Stomach (tissue), 9 donors: Measurements from ENCODE around the gene GABBR2. TPM values are rescaled to one million over a fixed set of nuclear protein-coding genes. Genes with fewer than 3 reads are reported as not detected.
"Not testable (repeated sequence)": the region's sequence is repeated elsewhere in the genome, so short reads cannot be mapped to it uniquely, and the experiment has no call there.

Experiments used
- DNase-seq, 2 donors: peaks; one replicate each; pipeline versions ENCODE4 v3.0.0 to v3.0.0-alpha.2; 2013 to 2019
- H3K27ac ChIP-seq, 5 donors: fragments of 200-600 bp in 4 of 5; sonication (generic) in 4 of 5; one replicate each; pipeline ENCODE4 v1.5.1; 2013 to 2019; ENCODE audit warnings: mild to moderate bottlenecking in 1 of 5, moderate library complexity in 1 of 5
- H3K27me3 ChIP-seq, 3 donors: fragments of 200-600 bp; sonication (generic); one replicate each; pipeline ENCODE4 v1.5.1; 2017 to 2019; ENCODE audit warnings: mixed run types in 1 of 3
- H3K36me3 ChIP-seq, 4 donors: fragments of 200-600 bp; sonication (generic); 1 replicate in 3 of 4; 2 replicates in 1 of 4; pipeline ENCODE4 v1.5.1; 2016 to 2019
- H3K4me1 ChIP-seq, 4 donors: fragments of 200-600 bp; sonication (generic); one replicate each; pipeline ENCODE4 v1.5.1; 2016 to 2019
- H3K4me3 ChIP-seq, 4 donors: fragments of 200-600 bp; sonication (generic) in 3 of 4; one replicate each; pipeline ENCODE4 v1.5.1; 2016 to 2019; ENCODE audit warnings: mild to moderate bottlenecking in 1 of 4
- H3K9me3 ChIP-seq, 4 donors: fragments of 200-600 bp; sonication (generic); one replicate each; pipeline ENCODE4 v1.5.1; 2016 to 2019
- CTCF ChIP-seq, 7 experiments: fragments of 450-650 bp in 4 of 7; fragments of 200-600 bp in 3 of 7; sonication (generic) in 3 of 7; IDR thresholded peaks; one replicate each; pipeline ENCODE4 v1.5.1; 2016 to 2019; ENCODE audit warnings: antibody characterized with exemption in 7 of 7, control low read depth in 2 of 7, mild to moderate bottlenecking in 1 of 7
- EP300 ChIP-seq: sonication (generic); formaldehyde crosslinking; IDR thresholded peaks from one replicate; pipeline ENCODE4 v1.6.1; 2017; ENCODE audit warnings: antibody characterized with exemption
- POLR2A ChIP-seq, 4 donors: fragments of 450-650 bp; IDR thresholded peaks; one replicate each; pipeline ENCODE4 v1.6.1; 2016; ENCODE audit warnings: antibody characterized with exemption in 4 of 4, control low read depth in 2 of 4, mild to moderate bottlenecking in 1 of 4, moderate library complexity in 1 of 4
- POLR2AphosphoS5 ChIP-seq, 3 donors: sonication (generic); formaldehyde crosslinking; IDR thresholded peaks; one replicate each; pipeline ENCODE4 v1.6.1; 2016; ENCODE audit warnings: antibody characterized with exemption in 3 of 3
- WGBS, 5 donors: extraction: QIAGEN DNeasy Blood & Tissue Kit in 3 of 5; methylation state at CpG; one replicate each; pipeline versions ENCODE4 v1.1.5 to v1.1.7; 2013 to 2018; 5-methylcytosine and 5-hydroxymethylcytosine counted together
- intact Hi-C: fragments of 100-400 bp; cut with DNase I; formaldehyde crosslinking; loops from one replicate; pipeline ENCODE4 v1.15.1; 2023; ENCODE audit warnings: low total_unique reads
- polyA plus RNA-seq, 3 donors: library from polyadenylated mRNA; stranded (reverse); fragments of 200-250 nt; gene quantifications; one replicate each; pipeline ENCODE4 v1.2.3, GENCODE V29; 2013
- total RNA-seq, 5 donors: library from RNA; depleted of rRNA; stranded (reverse); fragments of >200 nt; gene quantifications; one replicate each; pipeline versions ENCODE4 v1.1.0 to v1.2.3, GENCODE V29; 2014 to 2016
- donor health status: healthy with polysubstance abuse.
- donor health status: Bipolar disorder and iron deficiency.
- donor health status: healthy.

The GABBR2 gene
- total and polyA plus RNA-seq, 8 donors = 0.06 to 0.55 (median 0.08) TPM; not detected in 5

GRCh38 chr9:98657897-98658296 is 50.8 kb downstream of the GABBR2 start:
- Histone ChIP-seq H3K36me3 (no peaks in the 10 kb centered on the region), H3K4me3 (no peak overlapping the region), H3K9me3 (no peaks in the 10 kb centered on the region), H3K27me3 (no peaks in the 10 kb centered on the region), H3K4me1 (no peaks in the 10 kb centered on the region), H3K27ac (no peak overlapping the region)
- 65 to 78% (median 73%) methylated on average over 4 of the region's 4 CpGs for WGBS, 5 donors
- no peak for DNase-seq
- TF ChIP-seq EP300 (no peak), POLR2A (IDR thresholded peaks at IDR 0.05) (no peak), CTCF (IDR thresholded peaks at IDR 0.05) (no peak), POLR2AphosphoS5 (IDR thresholded peaks at IDR 0.05) (peak in 1 of 3 donors; percentile 7)
- intact Hi-C loops = no loop called here

- no peak for TF ChIP-seq POLR2A (IDR thresholded peaks at IDR 0.05)
- TF ChIP-seq CTCF (IDR thresholded peaks at IDR 0.05) = no peak
- no peak for TF ChIP-seq POLR2AphosphoS5 (IDR thresholded peaks at IDR 0.05)
- no peak for TF ChIP-seq EP300
- Histone ChIP-seq H3K4me1 (no peaks in the 10 kb centered on the region), H3K27me3 (peaks cover 0 to 7% (median 0%) of the 10 kb centered on the region in 3 donors), H3K27ac (no peak overlapping the region), H3K4me3 (no peak overlapping the region), H3K36me3 (no peaks in the 10 kb centered on the region), H3K9me3 (no peaks in the 10 kb centered on the region)
- DNase-seq = no peak
- intact Hi-C loops = no loop called here
- WGBS, 5 donors = 58 to 91% (median 81%) methylated on average over 2 of the region's 2 CpGs
These were observed 52.2 kb downstream of the GABBR2 start for GRCh38 chr9:98656511-98656910.

- H3K9me3 ChIP-seq, H3K27ac ChIP-seq, H3K4me3 ChIP-seq, H3K4me1 ChIP-seq, intact Hi-C loops, H3K27me3 ChIP-seq, DNase-seq, H3K36me3 ChIP-seq: not testable (repeated sequence)
- 56 to 91% (median 78%) methylated on average over 1 to 3 of the region's 3 CpGs for WGBS, 5 donors
These were observed 53.3 kb downstream of the GABBR2 start for GRCh38 chr9:98655428-98655827.

DNA sequence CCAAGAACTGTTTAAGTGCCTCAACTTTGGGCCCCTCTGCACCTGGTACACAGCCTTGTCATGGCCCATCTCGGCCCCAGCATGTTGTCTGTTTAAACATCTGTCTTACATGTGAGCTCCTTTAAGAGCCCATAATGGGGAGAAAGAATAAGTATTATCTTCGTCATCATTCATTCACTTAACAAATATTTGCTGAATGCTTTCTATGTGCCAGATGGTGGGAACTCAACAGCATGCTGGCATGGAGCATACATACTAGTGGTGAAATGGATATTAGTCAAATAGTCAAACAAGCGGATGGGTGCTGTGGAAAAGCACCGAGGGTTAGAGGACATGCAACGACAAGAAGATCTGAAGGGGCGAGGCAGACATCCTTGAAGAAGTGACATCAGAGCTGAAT is 54.5 kb downstream of the GABBR2 start:
- TF ChIP-seq EP300 (no peak), POLR2AphosphoS5 (IDR thresholded peaks at IDR 0.05) (no peak), CTCF (IDR thresholded peaks at IDR 0.05) (no peak), POLR2A (IDR thresholded peaks at IDR 0.05) (no peak)
- no peaks in the 10 kb centered on the region for H3K36me3 ChIP-seq
- peak in 1 of 2 donors; percentile 19 for DNase-seq
- peaks cover 0 to 7% (median 0%) of the 10 kb centered on the region in 3 donors for H3K27me3 ChIP-seq
- 70 to 77% (median 74%) methylated on average over 6 of the region's 6 CpGs for WGBS, 5 donors
- intact Hi-C loops = no loop called here
- no peak overlapping the region for H3K4me3 ChIP-seq
- H3K9me3 ChIP-seq = no peaks in the 10 kb centered on the region
- H3K4me1 ChIP-seq = no peaks in the 10 kb centered on the region
- no peak overlapping the region for H3K27ac ChIP-seq

- no peaks in the 10 kb centered on the region for H3K4me1 ChIP-seq
- 72 to 89% (median 80%) methylated on average over 2 of the region's 2 CpGs for WGBS, 5 donors
- H3K36me3 ChIP-seq = no peaks in the 10 kb centered on the region
- intact Hi-C loops = no loop called here
- H3K4me3 ChIP-seq = no peak overlapping the region
- no peak for TF ChIP-seq POLR2A (IDR thresholded peaks at IDR 0.05)
- TF ChIP-seq POLR2AphosphoS5 (IDR thresholded peaks at IDR 0.05) = no peak
- TF ChIP-seq CTCF (IDR thresholded peaks at IDR 0.05) = no peak
- TF ChIP-seq EP300 = no peak
- no peak for DNase-seq
- H3K27me3 ChIP-seq = peaks cover 0 to 7% (median 0%) of the 10 kb centered on the region in 3 donors
- H3K27ac ChIP-seq = no peak overlapping the region
- no peaks in the 10 kb centered on the region for H3K9me3 ChIP-seq
These were observed 56.0 kb downstream of the GABBR2 start for GRCh38 chr9:98652741-98653140.
